Bronchial epithelial cell (primary cell): ENCODE results near the gene XRRA1. TPM values are rescaled to one million over a fixed set of nuclear protein-coding genes. Genes with fewer than 3 reads are reported as not detected.

ENCODE experiments used
- DNase-seq: peaks from one replicate; pipeline ENCODE4 v3.0.0-alpha.2; 2010; ENCODE audit warnings: low read depth
- FAIRE-seq: peaks from 2 replicates; lab custom pipeline; 2011; peaks lifted over from hg19 to GRCh38; lab: Jason Lieb, UNC
- H3K27me3 ChIP-seq: 2 replicates; pipeline ENCODE4 v1.5.1; 2011; ENCODE audit warnings: low read length; ENCODE audit not compliant: control insufficient read depth, insufficient read depth
- H3K36me3 ChIP-seq: 2 replicates; pipeline ENCODE4 v1.5.1; 2011; ENCODE audit warnings: low read length; ENCODE audit not compliant: control insufficient read depth, insufficient read depth
- H3K4me3 ChIP-seq: 2 replicates; pipeline ENCODE4 v1.5.1; 2011; ENCODE audit warnings: mild to moderate bottlenecking, low read depth, low read length, control low read depth
- total RNA-seq: library from RNA; depleted of rRNA; stranded (reverse); fragments of >200 nt; gene quantifications from 2 replicates; pipeline ENCODE4 v1.2.1, GENCODE V29; 2014
- TF ChIP-seq, protein P1 (sequence below): IDR thresholded peaks from 2 replicates; pipeline ENCODE4 v1.5.1; 2011; ENCODE audit warnings: mild to moderate bottlenecking, moderate library complexity, low read length, control low read depth, inconsistent platforms; ENCODE audit not compliant: insufficient read depth, severe bottlenecking

Gene XRRA1
- total RNA-seq, 1 donor from 2014 or later: 10.8 TPM

GRCh38 chr11:74844865-74845264 is 104.0 kb downstream of the XRRA1 start:
- DNase-seq (no peak), FAIRE-seq (no peak)
- Histone ChIP-seq H3K4me3 (no peak overlapping the region), H3K36me3 (peaks cover 14% of the 10 kb centered on the region), H3K27me3 (no peaks in the 10 kb centered on the region)
- TF ChIP-seq, protein P1, sequence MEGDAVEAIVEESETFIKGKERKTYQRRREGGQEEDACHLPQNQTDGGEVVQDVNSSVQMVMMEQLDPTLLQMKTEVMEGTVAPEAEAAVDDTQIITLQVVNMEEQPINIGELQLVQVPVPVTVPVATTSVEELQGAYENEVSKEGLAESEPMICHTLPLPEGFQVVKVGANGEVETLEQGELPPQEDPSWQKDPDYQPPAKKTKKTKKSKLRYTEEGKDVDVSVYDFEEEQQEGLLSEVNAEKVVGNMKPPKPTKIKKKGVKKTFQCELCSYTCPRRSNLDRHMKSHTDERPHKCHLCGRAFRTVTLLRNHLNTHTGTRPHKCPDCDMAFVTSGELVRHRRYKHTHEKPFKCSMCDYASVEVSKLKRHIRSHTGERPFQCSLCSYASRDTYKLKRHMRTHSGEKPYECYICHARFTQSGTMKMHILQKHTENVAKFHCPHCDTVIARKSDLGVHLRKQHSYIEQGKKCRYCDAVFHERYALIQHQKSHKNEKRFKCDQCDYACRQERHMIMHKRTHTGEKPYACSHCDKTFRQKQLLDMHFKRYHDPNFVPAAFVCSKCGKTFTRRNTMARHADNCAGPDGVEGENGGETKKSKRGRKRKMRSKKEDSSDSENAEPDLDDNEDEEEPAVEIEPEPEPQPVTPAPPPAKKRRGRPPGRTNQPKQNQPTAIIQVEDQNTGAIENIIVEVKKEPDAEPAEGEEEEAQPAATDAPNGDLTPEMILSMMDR: no peak

GRCh38 chr11:74844072-74844471 is 104.8 kb downstream of the XRRA1 start:
- H3K27me3 ChIP-seq: no peaks in the 10 kb centered on the region
- TF ChIP-seq, protein P1: no peak
- no peak for FAIRE-seq
- H3K4me3 ChIP-seq: no peak overlapping the region
- no peak for DNase-seq
- H3K36me3 ChIP-seq: peaks cover 14% of the 10 kb centered on the region

- FAIRE-seq (no peak), DNase-seq (no peak)
- H3K4me3 ChIP-seq: no peak overlapping the region
- no peaks in the 10 kb centered on the region for H3K27me3 ChIP-seq
- TF ChIP-seq, protein P1: no peak
- H3K36me3 ChIP-seq: peaks cover 13% of the 10 kb centered on the region
These were observed 105.9 kb downstream of the XRRA1 start for GRCh38 chr11:74842967-74843366.

GRCh38 chr11:74840486-74840885 is 108.4 kb downstream of the XRRA1 start:
- Histone ChIP-seq H3K4me3 (no peak overlapping the region), H3K36me3 (peaks cover 13% of the 10 kb centered on the region), H3K27me3 (no peaks in the 10 kb centered on the region)
- DNase-seq (no peak), FAIRE-seq (no peak)
- TF ChIP-seq, protein P1: no peak

- H3K36me3 ChIP-seq: peaks cover 14% of the 10 kb centered on the region
- DNase-seq: no peak
- TF ChIP-seq, protein P1: no peak
- no peak for FAIRE-seq
- no peak overlapping the region for H3K4me3 ChIP-seq
- no peaks in the 10 kb centered on the region for H3K27me3 ChIP-seq
These were observed 108.9 kb downstream of the XRRA1 start for GRCh38 chr11:74839971-74840370.

DNA sequence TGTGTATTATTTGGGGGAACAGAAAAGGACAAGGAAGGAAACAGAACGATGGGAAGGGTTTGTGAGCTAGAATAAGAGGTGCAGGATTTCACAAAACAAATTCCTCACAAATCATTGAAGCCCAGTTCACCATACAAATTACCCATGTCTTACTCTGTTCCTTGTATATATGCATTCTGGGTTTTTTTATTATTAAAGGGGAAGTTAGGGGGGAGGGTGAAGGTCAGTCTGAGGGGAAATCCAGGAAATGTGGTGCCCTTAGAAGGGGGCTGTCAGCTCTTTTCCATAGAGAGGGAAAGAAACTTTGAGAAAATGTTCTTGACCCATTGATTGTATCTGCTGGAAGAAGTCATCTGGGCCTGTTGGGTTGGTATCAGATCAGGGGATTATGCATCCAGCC is 109.4 kb downstream of the XRRA1 start:
- no peaks in the 10 kb centered on the region for H3K27me3 ChIP-seq
- no peak overlapping the region for H3K4me3 ChIP-seq
- FAIRE-seq (no peak), DNase-seq (no peak)
- peaks cover 14% of the 10 kb centered on the region for H3K36me3 ChIP-seq
- TF ChIP-seq, protein P1: no peak
